GM18508 (cell line): ENCODE measurements around the gene GRAMD1C.

Source experiments
- ATAC-seq: cut with Tn5 transposase; IDR thresholded peaks from one replicate; pipeline ENCODE4 v1.9.1; 2021; ENCODE audit warnings: moderate number of reproducible peaks; ENCODE audit not compliant: insufficient read depth, unreplicated experiment

The GRAMD1C gene

GRCh38 chr3:113947372-113948014 is 108.9 kb downstream of the GRAMD1C start, which contains the start of gene ZDHHC23:
Gene ZDHHC23 (plus strand): TSS chr3:113948013. CDS start chr3:113948803, 790 bp downstream.
- no peak for ATAC-seq

- no peak for ATAC-seq
Observed at GRCh38 chr3:113948015-113948917, 109.7 kb downstream of the GRAMD1C start.

GRCh38 chr3:113952921-113953320 is 114.3 kb downstream of the GRAMD1C start:
- no peak for ATAC-seq

- ATAC-seq: no peak
Observed at GRCh38 chr3:113953677-113954076, 115.1 kb downstream of the GRAMD1C start.

GRCh38 chr3:113954091-113954685 is 115.6 kb downstream of the GRAMD1C start:
- no peak for ATAC-seq

DNA sequence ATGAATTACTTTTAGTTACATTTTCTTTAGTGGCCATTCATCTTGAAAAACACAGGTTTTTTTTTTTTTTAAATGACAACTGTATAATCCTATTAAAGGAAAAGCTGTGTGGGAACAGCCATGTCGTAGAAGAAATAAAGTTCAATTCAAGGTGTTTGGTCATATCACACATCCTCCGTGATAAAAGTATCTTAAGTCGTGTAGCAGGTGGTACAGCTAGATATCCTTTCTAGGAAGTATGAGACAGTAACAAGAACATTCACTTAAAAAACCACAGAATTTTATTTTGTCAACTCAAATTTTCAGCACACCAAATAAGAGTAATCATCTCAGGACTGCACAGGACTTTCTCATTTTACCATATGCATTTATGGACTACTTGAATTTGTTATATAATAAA is 125.3 kb downstream of the GRAMD1C start:
- ATAC-seq: no peak

DNA sequence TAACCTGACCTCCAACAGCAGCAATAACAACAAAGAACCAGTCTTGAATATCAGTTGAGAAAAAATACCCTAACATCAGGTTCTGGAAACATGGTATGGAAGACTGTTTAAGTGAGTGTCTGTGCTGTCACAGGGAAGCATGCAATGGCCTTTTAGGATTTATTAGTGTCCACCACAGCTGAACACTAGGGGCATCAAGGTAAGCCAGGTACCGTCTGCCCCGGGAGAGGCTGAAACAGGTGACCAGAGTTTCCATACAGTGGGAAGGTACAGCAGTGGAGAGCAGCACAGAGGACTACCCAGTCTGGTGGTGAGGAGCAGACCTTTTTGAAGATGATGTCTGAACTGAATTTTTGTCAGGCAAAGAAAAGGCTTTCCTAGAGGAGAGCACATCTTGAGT is 127.6 kb downstream of the GRAMD1C start:
- no peak for ATAC-seq

DNA sequence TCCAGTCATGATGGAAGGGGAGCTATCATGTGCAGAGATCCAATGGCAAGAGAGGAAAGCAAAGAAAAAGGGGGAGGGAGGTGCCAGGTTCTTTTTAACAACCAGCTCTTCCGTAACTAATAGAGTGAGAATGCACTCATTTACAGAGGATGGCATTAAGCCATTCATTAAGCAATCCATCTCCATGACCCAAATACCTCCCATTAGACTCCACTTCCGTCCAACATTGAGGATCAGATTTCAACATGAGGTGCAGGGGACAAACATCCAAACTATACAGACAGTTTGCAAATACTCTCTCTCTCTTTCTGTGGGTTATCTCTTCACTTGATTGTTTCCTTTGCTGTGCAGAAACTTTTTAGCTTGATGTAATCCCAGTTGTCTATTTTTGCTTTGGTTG is 130.4 kb downstream of the GRAMD1C start:
- ATAC-seq: no peak

GRCh38 chr3:113977822-113978221 is 139.2 kb downstream of the GRAMD1C start:
- ATAC-seq: no peak

DNA sequence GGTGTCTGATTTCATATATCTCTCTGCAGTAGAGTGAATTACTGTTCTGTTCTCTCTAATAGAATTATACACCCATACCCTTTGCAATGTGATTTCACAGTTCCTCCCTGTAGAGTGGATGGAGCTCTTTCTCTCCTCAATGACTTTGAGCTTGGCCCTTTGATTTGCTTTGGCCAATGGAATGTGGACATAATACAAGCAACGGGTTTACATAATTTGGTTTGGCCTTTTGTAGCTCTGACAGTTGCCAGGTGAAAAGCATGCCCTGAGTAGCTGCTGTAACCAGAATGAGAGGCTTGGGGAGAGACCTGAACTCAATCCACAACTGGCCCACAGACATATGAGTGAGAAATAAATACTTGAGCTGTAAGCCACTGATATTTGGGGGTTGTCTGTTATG is 141.3 kb downstream of the GRAMD1C start:
- no peak for ATAC-seq

- no peak for ATAC-seq
Observed at GRCh38 chr3:113981803-113982202, 143.2 kb downstream of the GRAMD1C start.

DNA sequence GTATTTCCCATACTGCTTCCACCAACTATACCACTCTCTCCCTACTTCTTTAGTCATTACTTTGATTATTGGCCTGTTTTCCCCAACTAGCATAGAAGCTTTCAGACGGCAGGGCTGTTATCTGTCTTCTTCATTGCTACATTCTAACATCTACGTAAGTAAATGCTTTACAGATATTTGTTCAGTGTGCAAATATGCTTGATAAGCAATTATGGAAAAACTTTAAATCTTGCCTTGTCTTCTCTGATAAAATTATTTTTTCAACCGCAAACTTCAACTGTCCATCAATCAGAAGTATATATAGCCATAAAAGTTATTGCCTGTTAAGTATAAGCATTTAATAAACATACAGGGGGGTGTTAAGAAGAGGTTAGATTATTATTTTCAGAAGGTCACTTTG is 145.0 kb downstream of the GRAMD1C start:
- no peak for ATAC-seq

GRCh38 chr3:113985541-113985940 is 147.0 kb downstream of the GRAMD1C start:
- ATAC-seq: no peak
